GM18511 (cell line): Measurements from ENCODE around the gene RAD51B.
"Not testable (repeated sequence)": the region's sequence is repeated elsewhere in the genome, so short reads cannot be mapped to it uniquely, and the experiment has no call there.

ENCODE experiments used
- ATAC-seq: cut with Tn5 transposase; IDR thresholded peaks from one replicate; pipeline ENCODE4 v1.9.1; 2021; ENCODE audit warnings: mild to moderate bottlenecking, moderate library complexity; ENCODE audit not compliant: unreplicated experiment

The RAD51B gene

DNA sequence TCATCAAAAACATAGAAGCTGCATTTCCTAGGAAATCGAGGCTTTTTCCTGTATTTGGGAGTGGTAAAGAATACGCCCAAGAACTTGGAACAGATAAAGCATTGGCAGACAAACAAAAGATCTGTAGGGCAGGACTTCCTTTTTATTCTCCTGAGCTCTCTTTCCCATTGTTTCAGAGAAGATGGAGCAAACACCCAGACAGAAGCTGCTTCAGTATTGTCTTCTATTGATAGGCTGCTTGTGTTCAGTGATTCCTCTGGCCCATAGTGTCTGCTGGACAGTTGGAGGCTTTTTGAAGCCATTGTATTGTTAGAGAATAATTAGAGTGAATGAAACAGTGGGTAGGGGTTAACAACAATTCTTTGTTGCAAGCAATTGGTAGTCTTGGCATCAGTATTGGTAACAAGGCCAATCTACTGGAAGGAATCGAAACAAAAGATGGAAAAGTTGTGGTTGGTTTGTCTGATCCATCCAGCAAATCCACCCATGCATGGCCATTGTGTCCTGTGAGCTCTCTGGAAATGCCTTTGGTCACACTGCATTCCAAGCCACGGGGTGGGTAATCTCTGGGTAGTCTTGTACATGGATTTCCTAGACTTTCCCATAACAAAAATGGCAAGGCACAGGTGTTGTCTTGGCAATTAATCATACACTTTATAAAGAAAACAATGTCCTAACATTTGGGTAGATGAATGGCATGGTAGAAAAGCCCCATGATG is 424.8 kb downstream of the RAD51B start:
- no peak for ATAC-seq

- no peak for ATAC-seq
Measured at GRCh38 chr14:68245146-68246073, 425.8 kb downstream of the RAD51B start.

GRCh38 chr14:68246074-68246785 is 426.7 kb downstream of the RAD51B start:
- ATAC-seq = no peak

DNA sequence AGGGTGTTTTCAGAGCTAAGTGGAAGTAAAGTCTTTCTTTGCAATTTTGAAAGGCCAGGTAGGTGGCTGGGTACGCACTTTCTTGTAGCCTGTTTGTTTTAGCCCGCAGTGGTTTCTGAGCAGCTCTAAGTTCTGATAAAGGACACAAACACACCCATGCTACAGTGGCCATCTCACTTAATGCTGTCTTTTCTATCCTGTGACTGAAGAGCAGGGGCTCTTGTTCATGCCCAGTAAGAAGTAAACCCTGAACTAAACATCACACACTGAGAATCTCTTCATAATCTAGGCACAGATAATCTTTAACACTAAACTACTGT is 427.2 kb downstream of the RAD51B start:
- no peak for ATAC-seq

- ATAC-seq = no peak
Measured at GRCh38 chr14:68247274-68247673, 427.7 kb downstream of the RAD51B start.

DNA sequence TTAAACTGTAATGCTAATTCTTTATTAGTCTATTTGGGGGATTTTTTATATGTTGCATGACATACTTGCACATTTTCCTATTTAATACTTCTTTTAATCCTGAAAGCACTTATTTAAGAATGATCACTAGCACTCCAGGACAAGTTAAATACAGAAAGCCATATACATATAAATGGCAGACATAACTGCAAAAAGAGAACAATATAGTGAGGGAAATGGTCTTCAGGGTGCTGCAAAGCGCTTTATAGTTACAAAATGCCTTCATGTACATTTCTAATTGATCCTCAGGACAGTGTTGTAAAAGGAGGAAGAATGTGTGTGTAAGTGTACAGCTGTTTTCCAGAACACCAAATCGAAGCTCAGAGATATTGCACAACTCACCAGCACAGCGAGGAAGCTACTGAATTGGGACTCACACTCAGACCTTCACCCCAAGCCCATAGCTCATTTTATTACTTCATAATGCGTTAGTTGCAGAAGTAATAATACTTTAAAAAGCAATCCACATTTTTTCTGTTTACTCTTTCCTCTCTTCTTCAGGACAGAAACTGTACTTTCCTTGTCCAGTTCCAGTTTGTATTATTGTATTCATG is 428.2 kb downstream of the RAD51B start:
- no peak for ATAC-seq

GRCh38 chr14:68248481-68249255 is 429.1 kb downstream of the RAD51B start:
- ATAC-seq = no peak

- ATAC-seq = no peak
Measured at GRCh38 chr14:68249661-68250451, 430.3 kb downstream of the RAD51B start.

DNA sequence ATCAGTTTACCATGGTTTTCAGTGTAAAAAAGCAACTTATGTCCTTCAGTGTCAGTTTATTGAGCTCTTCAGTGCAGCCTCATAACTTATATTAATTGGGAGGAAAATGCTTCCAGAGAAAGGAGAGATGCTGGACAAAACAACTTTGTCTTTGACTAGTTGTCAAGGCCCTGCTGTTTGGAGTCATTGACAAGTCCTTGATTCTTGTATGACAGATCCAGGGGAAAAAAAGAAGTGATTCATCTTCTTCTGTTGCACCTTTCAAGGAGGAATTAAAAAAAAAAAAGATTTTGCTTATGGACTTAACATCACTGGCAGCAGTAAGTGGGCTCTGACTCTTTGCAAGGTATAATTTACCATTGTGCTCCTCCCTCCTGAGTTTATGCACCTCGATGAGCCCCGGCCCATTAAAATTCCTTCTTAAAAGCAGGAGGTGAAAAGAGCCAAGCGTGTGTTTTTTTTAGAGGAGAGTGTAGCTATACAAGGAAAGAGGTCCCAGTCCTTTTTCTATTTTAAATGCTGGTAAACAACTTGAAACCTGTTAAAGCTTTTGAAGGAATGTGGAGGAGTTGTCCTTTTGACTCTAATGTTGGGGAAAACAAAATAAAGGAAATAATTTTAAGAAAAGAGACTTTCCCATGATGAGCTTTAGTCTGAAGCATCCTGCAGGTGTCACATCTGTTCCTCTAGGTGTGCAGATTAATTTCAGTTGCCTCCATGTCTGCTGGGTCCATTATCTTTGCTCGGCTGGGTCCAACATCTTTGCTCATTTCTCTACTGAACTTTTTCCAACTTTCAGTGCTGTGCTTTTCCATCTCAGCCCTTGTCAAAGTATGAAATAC is 431.6 kb downstream of the RAD51B start:
- no peak for ATAC-seq

DNA sequence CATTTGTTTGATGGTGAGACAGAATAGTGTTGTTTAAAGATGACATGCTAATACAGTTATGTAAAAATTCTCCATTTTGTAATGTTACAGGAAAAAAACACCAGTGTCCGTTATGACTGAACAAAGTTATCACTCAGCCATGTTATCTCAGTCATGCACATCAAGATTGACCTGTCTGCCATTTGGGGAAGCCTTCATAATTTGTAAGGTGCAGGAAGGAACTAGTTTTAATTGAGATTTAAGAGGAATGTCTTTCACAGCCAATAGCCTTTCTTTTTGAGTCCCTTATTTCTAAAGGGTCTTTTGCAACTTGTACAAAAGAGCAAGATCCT is 432.2 kb downstream of the RAD51B start:
- no peak for ATAC-seq

DNA sequence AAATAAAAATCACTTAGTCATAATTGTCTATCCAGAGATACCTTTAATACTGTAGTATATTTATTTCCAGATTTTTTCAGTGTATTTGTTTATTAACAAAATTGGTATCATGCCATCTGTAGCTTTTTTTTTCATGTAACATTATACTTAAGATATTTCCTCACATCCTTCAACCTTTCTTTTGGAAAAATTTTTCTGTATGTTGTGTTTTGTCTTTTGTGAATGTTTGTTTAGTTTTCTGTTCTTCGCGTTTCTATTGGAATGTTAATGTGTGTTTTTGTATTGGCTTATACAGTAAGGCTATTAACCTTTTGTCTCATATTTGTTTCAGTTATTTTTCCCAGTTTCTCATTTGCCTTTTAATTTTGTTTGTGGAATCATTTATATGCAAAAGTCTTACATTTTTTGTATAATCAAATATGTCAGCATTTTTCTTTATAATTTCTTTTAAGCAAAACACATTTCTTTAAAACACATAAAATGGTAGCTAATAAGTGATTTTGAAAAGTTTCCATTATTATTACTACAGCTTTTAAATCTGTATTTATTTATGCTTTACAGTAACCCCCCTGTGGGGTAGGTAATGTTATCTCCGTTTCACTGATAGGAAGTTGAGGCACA is 433.7 kb downstream of the RAD51B start:
- ATAC-seq = no peak

DNA sequence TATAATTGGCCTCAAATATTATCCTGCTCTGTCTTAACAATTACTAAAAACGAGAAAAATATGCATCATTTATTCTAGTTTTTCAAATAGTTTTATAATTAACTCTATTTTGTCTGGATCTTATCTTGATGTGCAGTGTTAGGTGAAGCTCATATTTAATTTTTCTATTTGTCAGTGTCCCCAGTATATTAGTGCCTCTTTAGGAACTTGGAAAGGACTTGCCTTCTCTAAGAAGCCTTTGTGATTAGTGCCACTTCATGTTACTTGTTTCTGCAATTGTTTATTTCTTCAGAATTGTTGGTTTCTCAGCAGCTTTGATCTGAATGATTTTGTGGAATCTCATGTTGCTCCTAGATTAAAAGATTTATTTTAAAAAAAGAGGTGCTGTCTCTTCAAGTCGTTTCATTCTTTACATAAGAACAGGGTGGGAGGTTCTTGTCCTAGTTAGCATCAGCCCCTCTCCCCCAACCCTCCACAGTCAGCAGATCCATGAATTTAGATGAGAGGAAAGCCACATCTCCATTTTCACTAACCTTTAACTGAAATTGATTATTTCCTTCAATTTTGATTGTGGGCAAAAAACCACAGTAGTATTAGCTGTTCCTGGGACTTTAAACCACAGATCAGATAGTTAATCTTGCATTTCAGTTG is 434.4 kb downstream of the RAD51B start:
- no peak for ATAC-seq

DNA sequence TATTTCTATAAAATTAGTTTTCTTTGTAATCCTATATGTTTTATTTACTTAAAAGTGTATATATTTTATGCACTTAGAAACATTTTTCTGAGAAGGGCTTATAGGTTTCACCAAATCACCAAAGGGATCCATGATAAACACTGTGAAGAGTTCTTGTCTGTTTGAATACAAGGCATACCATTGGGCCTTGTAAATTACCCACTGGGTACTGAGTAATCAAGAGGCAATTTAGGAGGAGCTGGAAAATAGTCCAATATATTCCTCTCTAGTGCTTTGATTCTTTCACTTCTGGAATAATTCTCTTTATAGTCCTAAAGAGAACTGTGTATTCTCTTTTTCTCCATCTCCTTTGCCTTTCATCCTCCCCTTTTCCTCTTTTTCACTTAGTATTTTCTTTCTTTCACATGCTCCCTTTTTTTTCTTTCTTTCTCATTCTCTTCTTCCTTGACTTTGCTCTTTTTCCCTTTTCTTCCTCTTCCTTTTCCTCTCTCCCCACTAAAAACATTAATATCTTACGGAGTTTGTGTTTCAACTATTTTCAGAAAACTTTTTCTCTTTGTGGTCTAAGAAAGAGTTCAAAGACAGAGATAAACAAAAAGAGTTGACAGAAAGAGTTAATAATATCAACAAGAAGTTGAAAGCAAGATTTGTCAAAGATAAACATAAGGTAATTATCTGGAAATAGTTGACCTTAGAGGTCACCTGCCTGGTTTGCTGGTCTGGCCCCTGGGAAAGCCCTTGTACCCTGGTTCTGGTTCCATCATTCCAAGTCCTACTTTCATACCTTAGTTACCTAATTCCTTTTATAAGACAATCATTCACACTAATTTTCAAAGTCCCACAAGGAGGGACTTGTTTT is 435.3 kb downstream of the RAD51B start:
- ATAC-seq = no peak

GRCh38 chr14:68255693-68256178 is 436.2 kb downstream of the RAD51B start:
- no peak for ATAC-seq

GRCh38 chr14:68257969-68258368 is 438.4 kb downstream of the RAD51B start:
- ATAC-seq = no peak

GRCh38 chr14:68258995-68259394 is 439.4 kb downstream of the RAD51B start:
- not testable (repeated sequence) for ATAC-seq

DNA sequence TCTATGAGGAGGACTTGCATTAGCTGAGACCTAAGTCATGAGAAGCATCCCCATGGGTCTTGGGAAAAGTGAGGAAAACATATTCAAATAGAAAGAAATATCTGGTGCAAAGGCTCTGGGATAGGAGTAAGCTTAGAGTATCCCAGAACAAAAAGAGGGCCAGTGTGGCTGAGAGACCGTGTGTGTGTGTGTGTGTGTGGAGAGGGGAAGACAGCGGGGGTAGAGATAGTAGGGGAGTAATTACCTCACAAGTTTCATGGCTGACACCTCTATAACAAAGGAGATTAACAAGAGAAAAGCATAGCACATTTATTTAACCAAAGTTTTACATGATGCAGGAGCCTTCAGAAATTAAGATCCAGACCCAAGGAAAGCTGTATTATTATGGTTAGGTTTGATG is 440.5 kb downstream of the RAD51B start:
- ATAC-seq = no peak
